Activated T-helper 9 cell treated with anti-CD3 and anti-CD28 coated beads, Interleukin-2, amount 50 U/mL, for 16 hours (primary cell): ENCODE data around the gene NPHP4.
"Not testable (repeated sequence)": the region's sequence is repeated elsewhere in the genome, so short reads cannot be mapped to it uniquely, and the experiment has no call there.

ENCODE experiments used
- DNase-seq: peaks from one replicate; pipeline ENCODE4 v3.0.0-alpha.2; 2020; ENCODE audit warnings: low read depth

Gene NPHP4

DNA sequence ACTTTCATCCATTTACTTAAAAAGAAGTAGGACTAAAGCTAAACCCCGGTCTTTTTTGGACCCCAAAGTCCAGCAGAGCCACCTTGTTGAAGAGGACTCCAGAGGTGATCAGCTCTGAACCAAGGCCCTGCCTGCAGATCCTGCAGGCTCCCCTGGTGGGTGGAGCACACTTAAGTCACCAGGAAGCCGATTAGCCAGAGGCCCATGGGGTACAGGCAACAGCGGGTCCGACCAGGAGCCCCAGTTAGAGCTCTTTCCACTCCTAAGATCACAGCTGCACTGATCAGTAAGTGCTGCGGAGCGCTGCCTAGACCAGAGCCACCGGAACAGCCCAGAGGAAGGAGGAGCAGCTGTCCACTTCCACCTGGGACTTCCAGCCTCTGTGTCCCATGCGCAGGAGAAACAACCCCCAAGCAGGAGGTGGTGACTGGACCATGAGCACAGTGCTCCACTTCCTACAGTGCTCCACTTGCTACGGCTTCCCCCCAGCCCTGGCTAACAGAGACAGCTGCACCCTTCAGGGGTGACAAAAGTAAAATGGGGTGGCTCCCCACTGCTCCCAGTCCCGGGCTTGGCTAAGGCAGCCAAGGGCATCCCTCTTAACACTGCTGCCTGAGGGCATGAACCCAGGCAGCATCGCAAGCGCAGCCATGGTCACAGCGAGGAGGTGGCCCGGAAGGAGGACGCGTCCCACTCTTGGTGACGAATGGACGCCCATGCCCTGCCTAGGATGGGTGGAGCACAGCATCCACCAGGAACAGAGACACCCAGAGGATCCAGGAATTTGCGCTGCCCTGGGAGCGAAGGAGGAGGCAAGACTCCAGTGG is 58.0 kb downstream of the NPHP4 start:
- no peak for DNase-seq

DNA sequence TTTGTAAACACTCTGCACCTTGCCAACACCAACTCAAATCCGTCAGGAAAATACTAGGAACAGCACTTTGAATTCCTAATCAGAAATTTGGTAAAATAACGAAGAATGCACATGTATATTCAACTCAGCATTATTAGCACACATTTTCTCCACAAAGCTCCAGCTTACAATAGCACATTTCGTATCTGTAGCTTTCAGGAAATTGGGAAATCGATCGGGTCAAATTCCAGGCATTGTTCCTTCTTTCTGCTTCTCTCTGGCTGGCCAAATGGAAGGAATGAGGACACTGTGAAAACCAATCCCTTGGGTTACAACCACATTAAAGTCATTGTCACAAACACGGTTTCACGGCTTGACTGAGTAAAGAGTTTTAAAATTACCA is 58.6 kb downstream of the NPHP4 start:
- DNase-seq: no peak

- DNase-seq: no peak
Observed at GRCh38 chr1:5933050-5933449, 59.2 kb downstream of the NPHP4 start.

GRCh38 chr1:5928714-5929400 is 63.4 kb downstream of the NPHP4 start:
- DNase-seq: no peak

- no peak for DNase-seq
Observed at GRCh38 chr1:5927506-5928370, 64.5 kb downstream of the NPHP4 start.

GRCh38 chr1:5926686-5927435 is 65.4 kb downstream of the NPHP4 start:
- no peak for DNase-seq

DNA sequence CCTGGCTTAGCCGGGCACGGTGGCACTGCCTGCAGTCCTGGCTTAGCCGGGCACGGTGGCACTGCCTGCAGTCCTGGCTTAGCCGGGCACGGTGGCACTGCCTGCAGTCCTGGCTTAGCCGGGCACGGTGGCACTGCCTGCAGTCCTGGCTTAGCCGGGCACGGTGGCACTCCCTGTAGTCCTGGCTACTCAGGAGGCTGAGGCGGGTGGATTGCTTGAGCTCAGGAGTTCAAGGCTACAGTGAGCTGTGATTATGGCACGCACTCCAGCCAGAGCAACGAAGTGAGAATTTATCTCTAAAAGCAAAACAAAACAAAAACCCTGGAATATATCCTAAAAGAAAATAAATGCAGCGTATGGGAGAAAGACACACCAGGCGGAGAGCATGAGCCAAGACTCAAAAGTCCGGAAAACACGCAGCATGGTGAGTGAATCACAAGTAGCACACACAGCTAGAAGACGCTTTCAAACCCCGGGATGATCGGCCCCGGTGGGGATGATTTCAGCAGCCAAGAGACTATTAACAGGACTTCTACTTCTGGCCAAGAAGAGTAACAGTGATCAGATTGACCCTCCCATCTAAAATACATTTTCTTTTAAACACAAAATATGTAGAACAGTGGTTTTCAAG is 69.4 kb downstream of the NPHP4 start:
- not testable (repeated sequence) for DNase-seq

DNA sequence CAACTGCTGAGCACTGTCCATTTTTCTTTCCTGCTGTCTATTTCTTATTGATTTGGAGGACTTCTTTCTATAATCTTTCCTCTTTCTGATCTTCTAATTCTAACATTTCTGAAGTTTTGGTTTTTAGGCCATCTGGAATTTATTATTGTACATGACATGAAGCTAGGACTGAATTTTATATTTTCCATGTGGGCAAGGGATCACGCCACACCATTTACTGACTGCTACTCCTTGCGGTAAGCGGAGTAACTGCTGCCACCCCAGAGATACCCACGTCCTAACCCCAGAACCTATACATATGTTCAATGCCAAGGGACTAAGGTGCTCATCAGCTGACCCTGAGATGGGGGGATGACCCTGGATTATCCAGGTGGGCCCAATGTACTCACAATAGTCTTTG is 70.6 kb downstream of the NPHP4 start:
- no peak for DNase-seq

- DNase-seq: no peak
Observed at GRCh38 chr1:5921129-5921528, 71.1 kb downstream of the NPHP4 start.

DNA sequence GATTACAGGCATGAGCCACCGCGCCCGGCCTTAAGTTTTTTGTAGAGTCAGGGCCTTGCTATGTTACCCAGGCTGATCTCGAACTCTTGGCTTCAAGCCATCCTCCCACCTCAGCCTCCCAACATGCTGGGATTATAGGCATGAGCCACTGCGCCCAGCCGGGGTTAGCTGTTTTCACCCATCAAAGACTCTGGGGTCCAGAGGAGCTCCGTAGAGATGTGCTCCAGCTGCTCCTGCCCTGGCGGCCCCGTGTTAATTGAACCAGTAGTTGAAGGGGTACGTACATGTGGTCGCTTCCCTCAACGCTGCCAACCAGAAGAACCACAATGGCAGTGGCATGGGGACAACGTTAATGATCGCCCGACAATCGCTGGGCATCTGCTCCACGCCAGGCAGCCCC is 72.0 kb downstream of the NPHP4 start:
- DNase-seq: no peak

GRCh38 chr1:5918275-5918649 is 74.0 kb downstream of the NPHP4 start:
- DNase-seq: no peak

DNA sequence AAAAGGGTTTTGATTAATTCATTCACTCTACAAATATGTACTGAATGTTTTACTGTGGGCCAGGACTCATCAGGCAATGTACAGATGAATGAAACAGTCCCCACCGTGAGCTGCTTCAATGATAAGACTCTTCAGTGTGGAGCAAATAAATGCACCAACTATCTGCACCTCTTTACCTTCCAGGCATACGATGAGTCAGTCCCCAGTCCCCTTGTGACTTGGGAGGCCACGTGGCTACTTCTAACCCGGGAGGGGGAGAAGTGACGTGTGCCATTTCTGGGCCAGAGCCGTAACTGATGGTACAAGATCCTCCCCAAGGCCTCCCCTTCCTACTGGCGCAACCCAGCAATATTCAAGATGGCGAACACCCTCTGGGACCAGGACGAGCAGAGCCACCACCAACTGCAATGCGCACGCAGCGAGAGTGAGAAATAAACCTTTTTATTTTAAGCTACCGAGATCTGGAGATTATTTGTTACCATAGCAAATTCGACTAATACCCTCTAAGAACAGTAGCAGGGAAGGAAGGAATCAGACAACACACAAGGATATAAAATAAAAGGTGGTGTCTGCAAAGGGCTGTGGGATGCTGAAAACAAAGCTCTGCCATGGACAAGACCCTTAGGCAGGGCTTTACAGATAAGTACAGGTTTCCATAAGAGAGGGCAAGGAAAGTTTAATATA is 74.5 kb downstream of the NPHP4 start:
- DNase-seq: no peak

- DNase-seq: no peak
Observed at GRCh38 chr1:5917281-5917590, 75.0 kb downstream of the NPHP4 start.

DNA sequence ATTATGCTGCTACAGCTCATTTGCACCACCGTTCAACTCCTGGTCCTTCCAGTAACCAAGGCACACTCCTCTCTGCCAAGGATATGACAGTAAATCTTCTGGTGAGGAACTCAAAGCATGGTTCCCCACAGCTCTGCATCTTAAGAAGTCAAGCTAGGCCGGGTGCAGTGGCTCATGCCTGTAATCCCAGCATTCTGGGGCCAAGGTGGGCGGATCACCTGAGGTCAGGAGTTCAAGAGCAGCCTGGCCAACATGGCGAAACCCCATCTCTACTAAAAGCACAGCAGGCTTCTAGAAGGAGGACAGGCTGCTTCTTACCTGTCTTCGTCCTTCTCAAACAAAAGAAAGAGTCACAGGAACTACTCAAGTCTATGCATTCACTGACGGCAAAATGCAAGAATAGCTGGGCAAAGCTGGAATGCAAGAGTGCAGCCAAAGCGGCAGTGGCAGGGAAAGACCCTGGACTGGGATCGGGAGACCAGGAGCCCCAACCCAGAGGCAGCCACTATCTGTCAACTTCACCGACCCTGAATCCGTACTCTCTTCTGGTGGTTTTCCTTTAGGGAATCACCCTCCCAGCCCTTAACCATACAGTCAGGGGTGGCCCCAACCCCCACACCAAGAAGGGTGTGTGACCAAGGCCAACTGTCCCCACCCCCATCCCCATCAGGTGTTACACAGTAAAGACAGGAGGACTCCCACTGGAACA is 75.5 kb downstream of the NPHP4 start:
- DNase-seq: no peak

- no peak for DNase-seq
Observed at GRCh38 chr1:5915587-5916571, 76.3 kb downstream of the NPHP4 start.

GRCh38 chr1:5914676-5915365 is 77.4 kb downstream of the NPHP4 start:
- no peak for DNase-seq

DNA sequence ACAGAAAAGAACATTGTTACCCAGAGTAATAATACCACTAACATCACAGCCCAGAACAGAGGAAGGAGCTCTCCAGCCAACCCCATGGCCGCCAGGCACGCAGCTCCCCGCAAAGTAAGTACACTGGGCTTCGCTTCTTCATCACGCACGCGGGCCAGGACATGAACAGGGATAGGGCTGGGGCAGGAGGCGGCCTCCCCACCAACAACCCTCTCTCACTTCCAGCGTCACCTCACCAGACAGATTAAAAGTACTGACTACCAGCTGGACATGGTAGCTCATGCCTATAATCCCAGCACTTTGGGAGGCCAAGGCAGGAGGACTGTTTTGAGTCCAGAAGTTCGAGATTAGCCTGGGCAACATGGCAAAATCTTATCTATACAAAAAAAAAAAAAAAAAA is 78.3 kb downstream of the NPHP4 start:
- no peak for DNase-seq

DNA sequence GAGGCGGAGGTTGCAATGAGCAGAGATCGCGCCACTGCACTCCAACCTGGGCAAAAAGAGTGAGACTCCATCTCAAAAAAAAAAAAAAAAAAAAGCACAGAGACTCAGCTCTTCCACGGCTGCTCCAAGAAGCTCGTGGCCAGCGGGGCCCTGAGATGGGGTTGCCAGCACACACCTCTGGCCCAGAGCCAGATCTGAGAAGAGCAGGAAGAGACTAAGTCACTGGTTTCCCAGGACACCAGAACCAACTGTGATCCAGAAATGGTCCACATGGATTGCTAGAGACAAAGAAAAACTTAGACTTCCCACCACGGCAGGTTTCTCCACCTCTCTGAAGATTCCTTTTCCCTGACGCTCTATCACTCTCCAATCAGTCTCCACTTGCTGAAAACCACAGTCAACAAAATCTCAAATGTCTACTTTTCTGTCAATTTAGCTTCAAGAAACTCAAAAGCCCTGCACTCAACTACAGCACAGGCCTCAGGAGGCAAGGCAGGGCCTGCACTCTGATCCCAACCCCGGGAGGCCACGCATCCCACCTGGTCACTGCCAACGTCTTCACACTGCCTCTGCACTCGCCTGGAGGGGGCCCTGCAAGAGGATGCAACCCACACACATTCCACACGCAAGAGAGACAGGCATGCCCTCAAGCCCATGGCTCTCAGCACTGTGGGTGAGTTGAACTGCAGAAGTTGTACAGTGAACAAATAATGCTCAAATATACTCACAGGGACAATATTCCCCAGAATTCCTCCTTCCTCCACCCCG is 79.0 kb downstream of the NPHP4 start:
- DNase-seq: no peak
